SU-DHL-6 (cell line): ENCODE measurements around the gene SLC43A1.

ENCODE experiments used
- H2AFZ ChIP-seq: fragments of 200-600 bp; sonication (generic); 2 replicates; pipeline ENCODE4 v1.6.1; 2014; ENCODE audit warnings: low read depth, mild to moderate bottlenecking, moderate library complexity, mixed read lengths, antibody characterized with exemption, low read length; ENCODE audit not compliant: severe bottlenecking
- H3F3A ChIP-seq: fragments of 200-600 bp; shearing (Covaris generic); 2 replicates; pipeline ENCODE4 v1.6.0; 2016; ENCODE audit warnings: antibody characterized with exemption, mild to moderate bottlenecking; ENCODE audit not compliant: insufficient read depth
- H3K27ac ChIP-seq: fragments of 200-600 bp; sonication (generic); 2 replicates; pipeline ENCODE4 v1.5.1; 2016; ENCODE audit warnings: low read depth, mild to moderate bottlenecking, low read length, moderate library complexity, mixed read lengths
- H3K27me3 ChIP-seq: fragments of 200-600 bp; sonication (generic), shearing (Covaris generic); 2 replicates; pipeline ENCODE4 v1.6.0; 2014; ENCODE audit warnings: mild to moderate bottlenecking, low read length
- H3K36me3 ChIP-seq: fragments of 200-600 bp; sonication (generic); 2 replicates; pipeline ENCODE4 v1.6.1; 2014; ENCODE audit warnings: mild to moderate bottlenecking, low read length, mixed read lengths
- H3K4me2 ChIP-seq: fragments of 300-600, 200-600 bp; shearing (Covaris generic), sonication (generic); 2 replicates; pipeline ENCODE4 v1.6.0; 2014; ENCODE audit warnings: low read length, low read depth, mild to moderate bottlenecking; ENCODE audit not compliant: poor library complexity, severe bottlenecking
- H3K4me3 ChIP-seq: fragments of 200-600 bp; sonication (generic); 2 replicates; pipeline ENCODE4 v1.5.1; 2014; ENCODE audit warnings: antibody characterized with exemption, low read length, mild to moderate bottlenecking, mixed read lengths; ENCODE audit not compliant: insufficient read depth, poor library complexity, severe bottlenecking
- H3K79me2 ChIP-seq: fragments of 200-600 bp; sonication (generic); 2 replicates; pipeline ENCODE4 v1.6.1; 2014; ENCODE audit warnings: mild to moderate bottlenecking, low read length, moderate library complexity; ENCODE audit not compliant: insufficient read depth
- H3K9ac ChIP-seq: fragments of 200-600 bp; sonication (generic); 2 replicates; pipeline ENCODE4 v1.7.0; 2014; ENCODE audit warnings: mild to moderate bottlenecking, low read length
- H3K9me2 ChIP-seq: fragments of 200-600 bp; sonication (generic); replicated peaks from 2 replicates; pipeline ENCODE4 v1.6.1; 2014; ENCODE audit warnings: low read length; ENCODE audit not compliant: insufficient read depth
- H3K9me3 ChIP-seq: fragments of 200-600 bp; sonication (generic); 2 replicates; pipeline ENCODE4 v1.6.1; 2014; ENCODE audit warnings: low read length, mixed read lengths; ENCODE audit not compliant: insufficient read depth
- H4K20me1 ChIP-seq: fragments of 200-600 bp; sonication (generic); 2 replicates; pipeline ENCODE4 v1.6.1; 2014; ENCODE audit warnings: low read depth, mild to moderate bottlenecking, antibody characterized with exemption, low read length, moderate library complexity, mixed read lengths
- CTCF ChIP-seq: fragments of 200-600 bp; sonication (generic); IDR thresholded peaks from one replicate; pipeline ENCODE4 v1.5.1; 2017; ENCODE audit warnings: antibody characterized with exemption, mild to moderate bottlenecking, low read length, moderate library complexity; ENCODE audit not compliant: insufficient read depth, poor library complexity, severe bottlenecking
- EZH2phosphoT487 ChIP-seq: fragments of 200-600 bp; sonication (generic), shearing (Covaris generic); conservative IDR thresholded peaks from 2 replicates; pipeline ENCODE4 v1.6.1; 2018; ENCODE audit warnings: mild to moderate bottlenecking, antibody characterized with exemption, low read length, moderate library complexity, mixed read lengths

Gene SLC43A1

GRCh38 chr11:57434640-57435546, 80.6 kb downstream of the SLC43A1 start:
- Histone ChIP-seq H4K20me1 (no peaks in the 10 kb centered on the region), H3K9me2 (no peaks in the 10 kb centered on the region), H3K27me3 (no peaks in the 10 kb centered on the region), H3K4me2 (no peak overlapping the region), H2AFZ (no peak overlapping the region), H3K9me3 (no peaks in the 10 kb centered on the region), H3K36me3 (no peaks in the 10 kb centered on the region), H3K4me3 (no peak overlapping the region), H3K27ac (no peak overlapping the region), H3K79me2 (no peaks in the 10 kb centered on the region), H3F3A (no peaks in the 10 kb centered on the region), H3K9ac (no peak overlapping the region)
- no peak for TF ChIP-seq EZH2phosphoT487
- no peak for TF ChIP-seq CTCF
